Brain pericyte (primary cell): ENCODE data around the gene PSAP.
"Not testable (repeated sequence)": the region's sequence is repeated elsewhere in the genome, so short reads cannot be mapped to it uniquely, and the experiment has no call there.

Experiments used
- DNase-seq: peaks from one replicate; pipeline ENCODE4 v3.0.0-alpha.2; 2012; ENCODE audit warnings: low read depth, low spot score

PSAP gene

GRCh38 chr10:71874680-71875354 lies 23.8 kb upstream of the PSAP start:
- not testable (repeated sequence) for DNase-seq

DNA sequence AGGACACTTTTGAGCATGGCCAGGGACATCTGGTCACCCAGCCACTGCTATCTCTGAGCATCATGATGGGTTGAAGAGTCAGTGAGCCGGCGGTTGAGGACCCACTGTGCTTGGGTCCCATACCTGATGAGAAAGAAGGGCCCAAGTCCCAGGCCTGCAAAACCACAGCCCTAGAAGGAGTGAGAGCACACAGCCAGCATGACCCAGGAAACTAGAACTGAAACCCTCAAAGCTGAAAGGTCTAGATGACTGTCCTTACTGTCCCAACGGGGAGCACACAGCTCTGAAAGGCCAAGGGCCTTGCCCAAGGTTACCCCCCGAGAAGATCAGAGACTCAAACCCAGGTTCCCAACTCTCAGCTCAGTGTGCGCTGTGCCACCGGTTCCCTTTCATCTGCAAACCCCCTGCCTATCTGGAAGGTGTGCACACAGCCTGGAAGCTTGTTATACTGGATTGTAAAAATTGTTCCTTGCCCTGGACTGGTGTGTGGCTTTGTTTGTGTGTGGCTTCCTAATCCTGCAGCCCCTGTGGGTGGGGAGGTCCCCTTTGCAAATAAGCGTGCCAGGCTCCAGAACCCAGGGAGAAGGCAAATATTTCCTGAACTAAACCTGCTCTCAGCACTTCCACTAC lies 22.6 kb upstream of the PSAP start:
- no peak for DNase-seq

GRCh38 chr10:71869601-71870000 lies 18.6 kb upstream of the PSAP start:
- not testable (repeated sequence) for DNase-seq

GRCh38 chr10:71868192-71868697 lies 17.2 kb upstream of the PSAP start:
- DNase-seq: no peak

GRCh38 chr10:71865561-71866041 lies 14.6 kb upstream of the PSAP start:
- DNase-seq: no peak

GRCh38 chr10:71864911-71865361 lies 13.9 kb upstream of the PSAP start:
- DNase-seq: no peak

DNA sequence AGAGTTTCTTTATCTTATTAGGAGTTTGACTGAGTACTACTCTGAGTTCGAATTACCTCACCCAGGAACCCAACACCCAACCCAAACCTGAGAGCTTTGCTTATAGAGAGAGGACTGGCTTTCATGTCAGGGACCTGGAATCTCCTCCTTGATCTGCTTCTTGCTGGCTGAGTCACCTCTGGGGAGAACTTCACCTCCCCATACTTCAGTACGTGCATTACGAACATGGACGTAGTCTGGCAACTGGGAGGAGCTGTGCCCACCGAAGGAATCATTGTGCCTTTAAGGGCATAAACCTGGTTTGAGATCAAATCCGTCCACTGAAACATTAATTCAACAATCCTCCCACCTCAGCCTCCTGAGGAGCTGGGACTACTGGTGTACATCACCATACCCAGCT lies 12.2 kb upstream of the PSAP start:
- DNase-seq: no peak

DNA sequence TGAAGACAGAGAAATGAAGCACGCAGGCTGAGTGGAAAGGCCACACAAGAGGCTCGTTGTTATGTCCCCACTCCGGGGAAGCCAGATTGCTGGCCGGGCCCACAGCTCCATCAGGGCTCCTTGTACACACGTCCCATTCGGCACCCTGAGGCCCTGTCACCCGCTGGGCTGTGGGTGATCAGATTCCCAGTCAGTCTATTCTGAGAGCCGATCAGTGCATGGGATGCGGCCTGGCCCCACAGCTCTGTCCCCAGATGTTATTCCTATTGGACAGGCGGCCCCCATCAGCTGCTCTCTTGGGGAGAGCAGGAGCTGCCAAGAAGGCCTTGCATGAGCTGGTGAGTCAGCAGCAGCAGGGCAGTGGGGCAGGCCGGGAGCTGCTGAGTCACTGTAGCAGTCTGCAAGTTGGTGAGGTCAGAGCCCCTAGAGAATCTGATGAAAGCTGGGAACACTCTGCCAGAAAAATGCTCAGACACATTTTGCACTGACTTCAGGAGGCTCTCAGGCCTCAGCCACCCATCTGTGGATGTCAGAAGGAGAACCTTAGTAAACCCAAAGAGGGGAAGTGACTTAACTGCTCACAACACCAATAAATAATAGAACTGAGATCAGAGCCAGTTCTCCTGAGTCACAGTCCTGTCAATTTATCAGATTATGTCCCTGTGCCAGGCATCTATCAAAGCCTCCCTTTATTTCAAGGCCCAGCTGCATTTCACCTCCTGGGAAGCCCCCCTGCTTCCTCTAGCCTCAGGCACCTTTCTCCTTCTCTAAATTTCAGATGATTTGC lies 9.4 kb upstream of the PSAP start:
- peak; percentile 98 for DNase-seq

DNA sequence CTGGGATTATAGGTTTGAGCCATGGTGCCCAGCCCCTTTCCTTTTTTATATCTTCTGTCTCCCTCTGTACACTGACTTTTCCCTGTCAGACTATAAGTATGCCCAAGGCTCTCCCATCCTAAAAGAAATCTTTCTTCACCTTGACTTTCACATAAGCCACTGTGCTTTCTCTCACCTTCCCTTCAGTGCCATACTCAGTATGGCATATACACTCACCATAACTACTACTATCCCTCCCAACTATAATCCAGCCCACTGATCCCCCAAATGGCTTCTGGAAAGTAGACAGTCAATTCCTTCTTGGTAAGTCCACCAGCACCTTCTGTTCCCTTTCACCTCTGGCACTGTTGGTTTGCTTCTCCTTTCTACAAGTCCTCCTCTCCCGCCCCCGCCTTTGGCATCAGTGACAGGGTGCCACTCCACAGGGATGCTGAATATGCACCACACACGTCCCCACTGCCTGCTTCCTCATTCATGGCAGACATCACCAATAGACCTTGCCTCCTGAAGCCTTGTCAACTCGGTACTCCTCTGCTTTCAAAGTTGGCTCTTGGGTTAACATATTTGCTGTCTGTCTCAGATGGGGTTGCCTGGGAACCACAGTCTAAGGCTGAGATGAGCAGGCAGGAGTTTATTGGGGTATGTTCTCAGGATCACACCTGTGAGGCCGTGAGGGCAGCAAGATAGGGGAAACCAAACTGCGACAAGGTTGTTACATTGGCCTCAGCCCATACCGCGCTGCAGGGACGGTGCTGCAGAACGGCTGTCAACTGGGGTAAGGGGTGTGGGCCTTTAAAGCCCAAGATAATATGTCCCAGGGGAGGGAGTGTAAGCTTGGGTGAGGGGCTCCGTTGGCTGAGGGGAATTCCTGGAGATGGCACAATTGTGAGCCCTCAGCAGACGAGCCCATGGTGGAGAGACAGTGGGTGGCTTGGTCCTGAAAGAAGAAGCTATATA lies 7.2 kb upstream of the PSAP start:
- no peak for DNase-seq

DNA sequence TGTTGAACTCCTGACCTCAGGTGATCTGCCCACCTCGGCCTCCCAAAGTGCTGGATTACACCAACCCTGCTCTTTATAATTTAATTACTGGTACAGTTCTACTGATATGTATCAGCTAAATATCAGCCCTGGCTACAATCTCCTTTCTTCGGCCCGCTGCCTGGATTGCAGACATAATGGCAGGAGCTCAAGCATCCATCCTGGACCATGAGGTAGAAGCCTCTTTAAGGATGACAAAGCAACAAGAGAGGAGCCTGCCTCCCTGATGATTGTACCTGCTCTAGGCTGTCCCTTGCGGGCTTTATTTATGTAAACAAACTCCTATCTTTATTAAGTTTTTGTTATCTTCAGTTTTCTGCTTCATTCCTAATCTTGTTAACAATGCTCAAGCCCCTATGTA lies 5.6 kb upstream of the PSAP start:
- DNase-seq: no peak

- no peak for DNase-seq
Measured at GRCh38 chr10:71854031-71854430, 3.0 kb upstream of the PSAP start.

DNA sequence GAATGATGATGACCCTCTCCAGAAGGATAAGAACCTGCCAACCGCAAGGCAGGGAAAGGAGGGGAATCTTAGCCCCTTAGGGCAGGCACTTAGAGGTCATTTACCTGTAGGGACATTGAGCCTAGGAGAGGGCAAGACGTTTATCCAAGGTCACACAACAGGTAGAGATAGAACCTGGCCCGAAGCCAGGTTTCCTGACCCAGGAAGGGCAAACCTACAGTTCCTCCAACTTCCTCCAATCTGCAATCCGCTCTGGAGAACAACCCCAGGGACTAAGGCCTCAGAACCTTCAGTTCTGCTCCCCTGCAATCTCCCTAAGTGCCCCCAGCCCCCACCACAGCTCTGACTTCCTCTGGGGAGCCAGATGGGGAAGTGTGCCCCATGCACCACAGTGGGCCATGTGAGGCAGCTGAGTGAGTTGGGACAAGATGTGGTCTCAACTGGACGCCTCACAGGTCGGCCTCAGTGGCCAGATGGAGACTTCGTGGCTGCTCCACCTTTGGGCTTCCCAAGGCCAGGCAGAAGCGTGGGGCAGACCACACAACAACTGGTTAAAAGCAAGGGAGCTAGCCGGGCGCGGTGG lies 1.4 kb upstream of the PSAP start:
- DNase-seq: no peak

DNA sequence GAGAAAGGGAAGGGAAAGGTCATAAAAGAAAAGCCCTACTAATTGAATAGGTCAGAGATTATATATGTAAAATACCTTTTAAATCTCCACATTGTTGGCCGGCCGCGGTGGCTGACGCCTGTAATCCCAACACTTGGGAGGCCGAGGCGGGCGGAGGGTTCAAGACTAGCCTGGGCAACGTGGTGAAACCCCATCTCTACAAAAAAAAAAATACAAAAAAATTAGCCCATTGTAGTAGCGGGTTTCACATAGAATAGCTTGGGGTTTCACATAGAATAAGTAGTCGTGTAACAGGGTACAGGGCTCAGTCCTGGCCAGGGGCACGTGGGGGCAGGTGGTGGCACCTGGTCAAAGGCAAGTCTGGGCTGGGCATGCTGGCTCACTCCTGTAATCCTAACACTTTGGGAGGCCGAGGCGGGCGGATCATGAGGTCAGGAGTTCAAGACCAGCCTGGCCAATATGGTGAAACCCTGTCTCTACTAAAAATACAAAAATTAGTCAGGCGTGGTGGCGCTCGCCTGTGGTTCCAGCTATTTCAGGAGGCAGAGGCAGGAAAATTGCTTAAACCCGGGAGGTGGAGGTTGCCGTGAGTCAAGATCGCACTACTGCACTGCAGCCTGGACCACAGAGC lies 529 bp upstream of the PSAP start:
- not testable (repeated sequence) for DNase-seq

DNA sequence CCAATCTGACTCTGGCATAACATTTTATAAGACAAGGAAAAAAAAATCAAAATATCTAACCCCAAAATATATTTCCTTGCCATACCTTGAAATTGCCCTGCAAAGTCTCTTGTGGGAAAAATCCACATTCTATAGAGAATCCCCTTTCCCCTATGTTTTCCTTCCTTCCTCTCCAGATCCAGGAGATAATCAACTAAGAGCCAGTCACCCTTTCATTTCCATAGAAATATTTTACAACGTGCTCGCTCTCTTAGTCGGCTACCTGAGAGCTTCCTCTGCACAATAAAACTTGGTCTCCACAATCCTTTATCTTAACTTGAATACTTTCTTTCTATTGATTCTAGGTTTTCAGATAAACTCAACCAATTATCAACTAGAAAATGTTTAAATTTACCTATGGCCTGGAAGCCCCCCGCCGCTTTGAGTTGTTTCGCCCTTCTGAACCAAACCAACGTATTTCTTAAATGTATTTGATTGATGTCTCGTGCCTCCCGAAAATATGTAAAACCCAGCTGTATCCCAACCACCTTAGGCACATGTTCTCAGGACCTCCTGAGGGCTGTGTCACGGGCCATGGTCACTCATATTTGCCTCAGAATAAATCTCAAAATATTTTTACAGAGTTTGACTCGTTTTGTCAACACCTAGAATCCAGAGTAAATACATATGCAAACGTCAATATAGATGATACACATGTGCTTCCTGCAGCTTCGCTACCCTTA lies 869 bp downstream of the PSAP start:
- no peak for DNase-seq

- DNase-seq: no peak
Measured at GRCh38 chr10:71849461-71849908, 1.6 kb downstream of the PSAP start.

DNA sequence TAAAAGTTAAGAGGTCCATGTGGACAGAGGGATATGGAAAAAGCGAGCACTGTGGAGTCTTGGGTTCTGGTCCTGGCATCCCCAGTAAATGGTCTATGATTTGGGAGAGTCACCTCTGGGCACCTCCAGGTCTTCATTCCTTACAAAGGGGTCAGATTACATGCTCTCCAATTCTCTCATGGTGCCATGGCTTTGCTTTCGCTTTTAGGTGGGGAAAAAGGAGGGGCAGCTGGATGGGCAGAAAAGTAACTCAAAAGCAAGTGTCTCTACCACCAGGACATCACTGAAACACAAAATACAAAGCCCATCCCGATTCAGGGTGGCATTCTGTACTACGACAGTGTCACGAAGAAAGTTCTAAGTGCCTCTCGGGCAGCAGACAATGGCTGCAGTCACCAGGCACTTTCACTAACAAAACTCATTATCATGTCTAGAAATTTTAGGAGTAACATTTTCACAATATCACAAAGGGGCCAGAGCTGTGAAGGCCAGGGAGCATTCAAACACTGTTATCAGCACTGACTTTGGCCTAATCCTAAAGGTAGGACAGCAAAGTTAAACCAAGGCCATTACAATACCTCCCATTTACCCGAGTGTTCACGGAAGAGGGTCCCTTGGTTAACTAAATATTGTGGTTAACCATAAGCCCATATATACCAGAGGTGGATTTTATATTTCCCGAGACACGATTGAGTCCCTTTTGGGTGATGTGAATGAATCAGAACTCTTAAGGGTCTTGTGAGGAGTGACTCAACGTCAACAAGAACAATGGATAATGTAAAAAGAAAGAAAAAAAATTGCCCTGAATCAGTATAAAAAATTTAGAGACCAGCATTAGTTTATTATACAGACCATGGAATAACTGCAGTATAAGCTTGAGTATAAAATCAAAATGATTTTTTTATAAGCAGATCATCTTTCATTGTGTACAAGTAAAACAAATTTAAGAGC lies 2.5 kb downstream of the PSAP start:
- DNase-seq: no peak

DNA sequence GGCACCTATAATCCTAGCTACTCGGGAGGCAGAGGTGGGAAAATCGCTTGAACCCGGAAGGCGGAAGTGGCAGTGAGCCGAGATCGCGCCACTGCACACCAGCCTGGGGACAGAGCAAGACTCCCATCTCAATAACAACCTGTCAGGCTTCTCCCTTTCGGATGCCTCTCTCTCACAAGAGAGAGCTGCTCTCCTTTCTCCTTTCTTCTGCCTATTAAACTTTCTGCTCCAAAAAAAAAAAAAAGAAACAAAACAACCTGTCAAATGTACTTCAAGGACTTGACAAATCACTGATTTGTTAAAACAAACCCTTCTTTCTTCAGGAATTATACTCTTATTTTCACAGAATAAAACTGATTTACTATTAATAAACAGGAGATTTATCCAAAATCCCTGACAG lies 3.6 kb downstream of the PSAP start:
- DNase-seq: no peak

DNA sequence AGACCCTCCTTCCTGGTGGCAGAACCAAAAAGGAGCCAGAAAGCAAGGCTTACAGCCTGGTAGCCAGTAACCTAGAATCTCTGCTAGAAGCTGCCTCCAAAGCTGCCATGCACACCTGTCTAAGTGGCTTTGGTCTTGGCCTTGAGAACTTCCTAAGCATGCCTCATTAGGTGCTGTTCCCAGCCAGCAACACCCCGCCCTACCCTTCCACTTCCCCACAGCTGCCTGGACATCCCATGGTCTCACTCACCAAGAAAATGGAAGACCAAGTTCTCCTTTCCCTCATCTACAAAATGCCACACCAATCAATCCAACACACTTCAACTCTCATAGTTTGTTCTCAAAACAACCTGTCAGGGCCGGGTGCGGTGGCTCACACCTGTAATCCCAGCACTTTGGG lies 4.2 kb downstream of the PSAP start:
- no peak for DNase-seq
